Measurements from ENCODE around the gene IMMP2L. TPM values are rescaled to one million over a fixed set of nuclear protein-coding genes. Genes with fewer than 3 reads are reported as not detected.

The IMMP2L gene
- total RNA-seq, 3 donors from 2014 or later (not counting 1 experiment from before 2014, with no cell fraction given) = 6.9 to 9.2 (median 8.7) TPM

DNA sequence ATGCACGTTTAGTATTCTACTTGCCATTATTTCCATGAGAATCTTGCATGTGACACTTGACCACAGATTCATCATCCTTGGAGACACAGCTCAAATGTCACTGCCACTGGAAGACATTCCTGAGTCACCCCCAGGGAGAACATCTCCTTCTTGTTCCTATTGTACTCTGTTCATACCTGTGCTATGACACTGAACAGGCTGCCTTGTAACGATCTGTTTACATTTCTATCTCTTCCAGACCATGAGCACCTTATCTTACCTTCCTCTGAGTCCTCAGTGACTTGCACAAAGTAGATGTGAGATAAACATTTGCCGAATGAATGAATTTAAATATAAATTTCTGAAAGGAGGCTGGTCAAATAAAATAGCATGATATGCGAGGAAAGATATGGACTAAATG, 803.2 kb downstream of the IMMP2L start:
- 92% methylated on average over 4 of the region's 4 CpGs for WGBS (ENCODE audit: insufficient coverage)
- Histone ChIP-seq H3K36me3 (ENCODE audit: control insufficient read depth, insufficient read depth, low read length) (no peaks in the 10 kb centered on the region), H3K9me3 (ENCODE audit: control insufficient read depth, insufficient read depth, low read length) (no peaks in the 10 kb centered on the region), H3K4me3 (ENCODE audit: low read length) (no peak overlapping the region), H3K4me1 (ENCODE audit: control insufficient read depth, insufficient read depth, low read length) (no peaks in the 10 kb centered on the region), H3K27me3 (ENCODE audit: control insufficient read depth, insufficient read depth, low read length) (no peaks in the 10 kb centered on the region), H3K27ac (ENCODE audit: low read length) (no peak overlapping the region)
- TF ChIP-seq, protein P1, sequence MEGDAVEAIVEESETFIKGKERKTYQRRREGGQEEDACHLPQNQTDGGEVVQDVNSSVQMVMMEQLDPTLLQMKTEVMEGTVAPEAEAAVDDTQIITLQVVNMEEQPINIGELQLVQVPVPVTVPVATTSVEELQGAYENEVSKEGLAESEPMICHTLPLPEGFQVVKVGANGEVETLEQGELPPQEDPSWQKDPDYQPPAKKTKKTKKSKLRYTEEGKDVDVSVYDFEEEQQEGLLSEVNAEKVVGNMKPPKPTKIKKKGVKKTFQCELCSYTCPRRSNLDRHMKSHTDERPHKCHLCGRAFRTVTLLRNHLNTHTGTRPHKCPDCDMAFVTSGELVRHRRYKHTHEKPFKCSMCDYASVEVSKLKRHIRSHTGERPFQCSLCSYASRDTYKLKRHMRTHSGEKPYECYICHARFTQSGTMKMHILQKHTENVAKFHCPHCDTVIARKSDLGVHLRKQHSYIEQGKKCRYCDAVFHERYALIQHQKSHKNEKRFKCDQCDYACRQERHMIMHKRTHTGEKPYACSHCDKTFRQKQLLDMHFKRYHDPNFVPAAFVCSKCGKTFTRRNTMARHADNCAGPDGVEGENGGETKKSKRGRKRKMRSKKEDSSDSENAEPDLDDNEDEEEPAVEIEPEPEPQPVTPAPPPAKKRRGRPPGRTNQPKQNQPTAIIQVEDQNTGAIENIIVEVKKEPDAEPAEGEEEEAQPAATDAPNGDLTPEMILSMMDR (IDR thresholded peaks at IDR 0.05) = no peak
- no peak for ATAC-seq
- Mint-ChIP-seq H3K4me1 (no peaks in the 10 kb centered on the region), H3K9me3 (peaks cover 8 to 9% of the 10 kb centered on the region in 2 donors), H3K36me3 (no peaks in the 10 kb centered on the region), H3K27ac (no peak overlapping the region), H3K4me3 (no peak overlapping the region), H3K27me3 (ENCODE audit: low read depth in 2 of 2) (no peaks in the 10 kb centered on the region)
- DNase-seq = no peak
- intact Hi-C loops (cut with micrococcal nuclease) = no loop called here

DNA sequence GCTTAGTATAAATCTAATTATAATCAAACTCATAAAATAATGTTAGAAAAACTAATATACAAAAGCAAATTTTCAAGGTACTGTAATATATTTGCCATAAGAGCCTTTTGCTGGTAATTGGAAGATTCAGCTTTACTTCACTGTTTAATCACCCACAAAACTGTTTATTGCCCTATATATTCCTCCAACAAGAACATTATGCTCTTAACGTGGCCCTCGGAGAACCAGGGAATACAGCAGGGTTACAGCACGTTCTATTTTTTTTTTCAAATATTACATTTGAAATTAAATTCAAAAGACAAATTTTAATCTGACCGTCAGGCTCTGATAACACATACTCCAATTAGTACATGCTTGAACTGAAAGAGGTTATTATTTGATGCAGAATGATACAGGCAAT, 807.6 kb downstream of the IMMP2L start:
- TF ChIP-seq, protein P1 (IDR thresholded peaks at IDR 0.05) = no peak
- Histone ChIP-seq H3K36me3 (ENCODE audit: control insufficient read depth, insufficient read depth, low read length) (no peaks in the 10 kb centered on the region), H3K9me3 (ENCODE audit: control insufficient read depth, insufficient read depth, low read length) (no peaks in the 10 kb centered on the region), H3K27ac (ENCODE audit: low read length) (no peak overlapping the region), H3K4me1 (ENCODE audit: control insufficient read depth, insufficient read depth, low read length) (no peaks in the 10 kb centered on the region), H3K27me3 (ENCODE audit: control insufficient read depth, insufficient read depth, low read length) (no peaks in the 10 kb centered on the region), H3K4me3 (ENCODE audit: low read length) (no peak overlapping the region)
- H3K27me3 Mint-ChIP-seq (ENCODE audit: low read depth in 2 of 2) = no peaks in the 10 kb centered on the region
- H3K9me3 Mint-ChIP-seq = peaks cover 13 to 16% of the 10 kb centered on the region in 2 donors
- no peaks in the 10 kb centered on the region for H3K36me3 Mint-ChIP-seq
- no peak overlapping the region for H3K27ac Mint-ChIP-seq
- no peak for DNase-seq
- 90% methylated on average over 3 of the region's 4 CpGs for WGBS (ENCODE audit: insufficient coverage)
- no peak for ATAC-seq
- H3K4me3 Mint-ChIP-seq = no peak overlapping the region
- no peaks in the 10 kb centered on the region for H3K4me1 Mint-ChIP-seq
- intact Hi-C loops (cut with micrococcal nuclease) = no loop called here

DNA sequence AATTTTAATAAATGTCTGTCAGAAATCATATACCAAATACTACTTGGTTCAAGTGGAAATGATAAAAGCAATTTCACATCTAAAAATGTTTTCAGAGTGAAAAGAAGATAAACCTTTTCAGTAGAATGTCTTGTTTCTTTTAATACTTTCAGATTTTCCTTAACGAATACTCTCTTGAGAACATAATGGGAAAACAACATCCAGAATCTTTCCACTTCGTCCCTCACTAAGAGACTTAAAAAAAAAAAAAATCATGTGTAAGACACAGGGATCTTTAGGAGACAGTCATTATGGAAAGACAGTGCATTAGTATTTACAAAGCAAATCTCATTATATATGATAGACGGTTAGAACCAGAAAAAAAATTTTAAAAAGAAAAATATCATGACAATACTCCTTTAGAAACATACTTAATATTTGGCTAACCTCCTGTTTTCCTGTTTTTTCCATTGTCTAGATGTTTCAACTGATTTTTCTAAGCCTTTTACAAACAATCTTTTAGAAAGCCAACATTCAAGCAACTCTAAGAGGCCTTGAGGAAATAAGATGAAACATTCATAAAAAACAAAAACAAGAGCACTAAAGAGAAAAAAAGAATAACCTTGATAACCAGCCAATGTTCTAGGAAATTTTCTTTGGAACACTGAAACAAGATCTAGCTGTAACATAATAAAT, 811.2 kb downstream of the IMMP2L start:
- Histone ChIP-seq H3K4me1 (ENCODE audit: control insufficient read depth, insufficient read depth, low read length) (no peaks in the 10 kb centered on the region), H3K27me3 (ENCODE audit: control insufficient read depth, insufficient read depth, low read length) (no peaks in the 10 kb centered on the region), H3K27ac (ENCODE audit: low read length) (no peak overlapping the region), H3K9me3 (ENCODE audit: control insufficient read depth, insufficient read depth, low read length) (no peaks in the 10 kb centered on the region), H3K36me3 (ENCODE audit: control insufficient read depth, insufficient read depth, low read length) (no peaks in the 10 kb centered on the region), H3K4me3 (ENCODE audit: low read length) (no peak overlapping the region)
- intact Hi-C loops (cut with micrococcal nuclease) = no loop called here
- DNase-seq (no peak), ATAC-seq (no peak)
- no peaks in the 10 kb centered on the region for H3K4me1 Mint-ChIP-seq
- H3K27me3 Mint-ChIP-seq (ENCODE audit: low read depth in 2 of 2) = no peaks in the 10 kb centered on the region
- no peak overlapping the region for H3K4me3 Mint-ChIP-seq
- H3K36me3 Mint-ChIP-seq = peaks cover 6% of the 10 kb centered on the region
- peaks cover 19 to 20% of the 10 kb centered on the region in 2 donors for H3K9me3 Mint-ChIP-seq
- TF ChIP-seq, protein P1 (IDR thresholded peaks at IDR 0.05) = no peak
- WGBS (ENCODE audit: insufficient coverage) = no CpG with 5 or more reads among the region's 3 CpGs
- H3K27ac Mint-ChIP-seq = no peak overlapping the region

DNA sequence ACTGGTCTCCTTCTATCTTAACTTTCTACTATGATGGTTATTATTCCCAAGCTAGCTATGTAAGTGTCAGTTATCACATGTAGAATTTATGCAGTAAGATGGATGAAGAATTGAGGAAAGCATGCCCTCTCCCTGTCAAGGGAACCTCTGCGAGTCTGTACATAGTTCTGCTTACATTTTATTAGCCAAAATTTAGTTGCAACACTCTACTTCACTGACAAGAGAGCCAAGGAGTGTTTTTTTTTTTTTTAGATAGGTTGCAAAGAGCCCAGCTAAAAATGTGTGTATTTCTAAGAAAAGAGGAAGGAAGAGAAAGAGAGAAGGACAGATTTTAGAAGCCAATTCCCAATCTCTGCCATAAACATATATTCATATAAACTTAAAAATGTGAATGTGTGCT, 829.1 kb downstream of the IMMP2L start:
- H3K36me3 ChIP-seq (ENCODE audit: control insufficient read depth, insufficient read depth, low read length) = no peaks in the 10 kb centered on the region
- TF ChIP-seq, protein P1 (IDR thresholded peaks at IDR 0.05) = no peak
- Mint-ChIP-seq H3K4me3 (no peak overlapping the region), H3K36me3 (peaks cover 11% of the 10 kb centered on the region), H3K4me1 (no peaks in the 10 kb centered on the region), H3K27me3 (ENCODE audit: low read depth in 2 of 2) (no peaks in the 10 kb centered on the region), H3K9me3 (peaks cover 11 to 16% of the 10 kb centered on the region in 2 donors), H3K27ac (no peak overlapping the region)
- DNase-seq (no peak), ATAC-seq (no peak)
- no peak overlapping the region for H3K27ac ChIP-seq (ENCODE audit: low read length)
- H3K4me3 ChIP-seq (ENCODE audit: low read length) = no peak overlapping the region
- H3K27me3 ChIP-seq (ENCODE audit: control insufficient read depth, insufficient read depth, low read length) = no peaks in the 10 kb centered on the region
- H3K9me3 ChIP-seq (ENCODE audit: control insufficient read depth, insufficient read depth, low read length) = peaks cover 20% of the 10 kb centered on the region
- no CpG with 5 or more reads among the region's 1 CpG for WGBS (ENCODE audit: insufficient coverage)
- H3K4me1 ChIP-seq (ENCODE audit: control insufficient read depth, insufficient read depth, low read length) = no peaks in the 10 kb centered on the region
- intact Hi-C loops (cut with micrococcal nuclease) = no loop called here
